Fibroblast of mammary gland (primary cell): ENCODE measurements around the gene MYO1H.
"Not testable (repeated sequence)": the region's sequence is repeated elsewhere in the genome, so short reads cannot be mapped to it uniquely, and the experiment has no call there.

Experiments used
- DNase-seq: peaks from one replicate; pipeline ENCODE4 v3.0.0-alpha.2; 2010; ENCODE audit warnings: low read depth
- H3K4me3 ChIP-seq: 2 replicates; pipeline ENCODE4 v1.5.1; 2011; ENCODE audit warnings: low read depth, mild to moderate bottlenecking, low read length, moderate library complexity; ENCODE audit not compliant: control insufficient read depth
- TF ChIP-seq, protein P1 (sequence below): conservative IDR thresholded peaks from 2 replicates; pipeline ENCODE4 v1.5.1; 2011; ENCODE audit warnings: low read depth, low read length, inconsistent platforms; ENCODE audit not compliant: control insufficient read depth, insufficient read depth

Gene MYO1H

DNA sequence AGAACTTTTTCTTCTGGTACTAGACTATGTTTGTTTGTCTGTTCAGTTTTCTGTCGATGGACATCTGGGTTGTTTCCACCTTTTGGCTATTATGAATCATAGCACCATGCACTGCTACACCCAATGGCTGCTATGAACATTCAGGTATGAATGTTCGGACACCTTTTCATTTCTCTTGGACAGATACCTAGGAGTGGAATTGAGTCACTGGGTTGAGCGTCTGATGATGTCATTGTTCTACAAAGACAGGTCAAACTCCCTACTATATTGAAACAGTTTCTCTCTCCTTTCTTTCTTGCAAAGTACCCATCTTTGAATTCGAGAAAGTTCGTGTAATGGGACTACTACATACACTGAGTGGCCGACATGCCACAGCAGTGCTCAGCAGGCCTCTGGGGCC, 84.7 kb downstream of the MYO1H start:
- DNase-seq, result no peak
- TF ChIP-seq, protein P1, sequence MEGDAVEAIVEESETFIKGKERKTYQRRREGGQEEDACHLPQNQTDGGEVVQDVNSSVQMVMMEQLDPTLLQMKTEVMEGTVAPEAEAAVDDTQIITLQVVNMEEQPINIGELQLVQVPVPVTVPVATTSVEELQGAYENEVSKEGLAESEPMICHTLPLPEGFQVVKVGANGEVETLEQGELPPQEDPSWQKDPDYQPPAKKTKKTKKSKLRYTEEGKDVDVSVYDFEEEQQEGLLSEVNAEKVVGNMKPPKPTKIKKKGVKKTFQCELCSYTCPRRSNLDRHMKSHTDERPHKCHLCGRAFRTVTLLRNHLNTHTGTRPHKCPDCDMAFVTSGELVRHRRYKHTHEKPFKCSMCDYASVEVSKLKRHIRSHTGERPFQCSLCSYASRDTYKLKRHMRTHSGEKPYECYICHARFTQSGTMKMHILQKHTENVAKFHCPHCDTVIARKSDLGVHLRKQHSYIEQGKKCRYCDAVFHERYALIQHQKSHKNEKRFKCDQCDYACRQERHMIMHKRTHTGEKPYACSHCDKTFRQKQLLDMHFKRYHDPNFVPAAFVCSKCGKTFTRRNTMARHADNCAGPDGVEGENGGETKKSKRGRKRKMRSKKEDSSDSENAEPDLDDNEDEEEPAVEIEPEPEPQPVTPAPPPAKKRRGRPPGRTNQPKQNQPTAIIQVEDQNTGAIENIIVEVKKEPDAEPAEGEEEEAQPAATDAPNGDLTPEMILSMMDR, result no peak

DNA sequence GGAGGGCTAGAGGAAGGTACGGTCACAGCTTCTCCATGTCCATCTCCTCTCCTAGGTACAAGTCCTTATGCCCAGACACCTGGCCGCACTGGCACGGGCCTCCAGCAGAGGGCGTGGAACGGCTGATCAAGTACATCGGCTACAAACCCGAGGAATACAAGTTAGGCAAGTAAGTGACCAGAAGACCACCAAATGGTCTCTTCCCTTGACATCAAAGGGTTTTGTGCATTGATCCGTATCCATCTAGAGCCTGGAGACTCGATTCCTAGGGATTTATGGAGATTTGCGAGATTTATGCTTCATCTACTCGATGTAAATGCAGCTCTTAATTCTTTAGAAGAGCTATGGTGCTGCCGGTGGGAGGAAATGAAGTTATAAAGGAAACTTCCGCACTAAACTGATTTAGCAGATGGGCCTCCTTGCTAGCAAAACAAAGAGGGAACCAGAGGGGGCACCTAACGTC, 85.2 kb downstream of the MYO1H start:
- no peak overlapping the region for H3K4me3 ChIP-seq
- peak; percentile 80 for DNase-seq
- TF ChIP-seq, protein P1, result peak; percentile 91

More for the DNA sequence above, 84.7 kb downstream of the MYO1H start:
- no peak overlapping the region for H3K4me3 ChIP-seq

DNA sequence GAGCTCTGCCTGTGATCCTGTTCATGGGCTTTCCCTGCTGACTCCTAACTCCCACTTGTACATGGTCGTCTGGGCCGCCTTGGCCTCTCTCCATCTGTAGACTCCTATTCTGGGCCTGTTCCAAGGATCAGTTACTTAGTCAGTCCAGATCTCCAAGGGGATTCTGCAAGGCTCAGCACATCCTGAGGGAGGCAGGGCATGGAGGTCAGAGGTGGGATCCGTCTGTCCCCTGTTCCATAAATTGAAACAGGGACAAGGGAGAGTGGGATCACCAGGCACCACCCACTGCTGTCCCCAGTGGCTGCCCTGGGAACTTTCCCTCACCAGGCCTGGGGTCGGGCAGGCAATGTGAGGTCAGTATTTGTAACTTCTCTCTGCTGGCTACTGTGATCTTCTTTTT, 85.9 kb downstream of the MYO1H start:
- TF ChIP-seq, protein P1, result peak; percentile 31
- peak; percentile 37 for DNase-seq
- H3K4me3 ChIP-seq, result no peak overlapping the region

DNA sequence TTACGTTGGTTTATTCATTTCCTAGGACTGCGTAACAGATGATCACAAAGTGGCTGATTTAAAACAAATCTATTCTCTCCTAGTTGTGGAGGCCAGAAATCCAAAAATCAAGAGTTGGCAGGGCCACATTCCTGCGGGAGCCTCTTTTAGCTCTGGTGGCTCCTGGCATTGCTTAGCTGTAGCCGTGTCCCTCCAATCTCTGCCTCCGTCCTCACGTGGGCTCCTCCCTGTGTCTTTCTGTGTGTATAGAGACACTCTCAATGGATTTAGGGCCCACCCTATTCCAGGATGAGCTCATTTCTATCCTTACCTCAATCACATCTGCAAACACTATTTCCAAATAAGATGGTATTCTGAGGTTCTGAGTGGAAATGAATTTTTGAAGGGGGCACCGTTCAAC, 86.9 kb downstream of the MYO1H start:
- no peak for DNase-seq
- TF ChIP-seq, protein P1, result no peak
- no peak overlapping the region for H3K4me3 ChIP-seq

DNA sequence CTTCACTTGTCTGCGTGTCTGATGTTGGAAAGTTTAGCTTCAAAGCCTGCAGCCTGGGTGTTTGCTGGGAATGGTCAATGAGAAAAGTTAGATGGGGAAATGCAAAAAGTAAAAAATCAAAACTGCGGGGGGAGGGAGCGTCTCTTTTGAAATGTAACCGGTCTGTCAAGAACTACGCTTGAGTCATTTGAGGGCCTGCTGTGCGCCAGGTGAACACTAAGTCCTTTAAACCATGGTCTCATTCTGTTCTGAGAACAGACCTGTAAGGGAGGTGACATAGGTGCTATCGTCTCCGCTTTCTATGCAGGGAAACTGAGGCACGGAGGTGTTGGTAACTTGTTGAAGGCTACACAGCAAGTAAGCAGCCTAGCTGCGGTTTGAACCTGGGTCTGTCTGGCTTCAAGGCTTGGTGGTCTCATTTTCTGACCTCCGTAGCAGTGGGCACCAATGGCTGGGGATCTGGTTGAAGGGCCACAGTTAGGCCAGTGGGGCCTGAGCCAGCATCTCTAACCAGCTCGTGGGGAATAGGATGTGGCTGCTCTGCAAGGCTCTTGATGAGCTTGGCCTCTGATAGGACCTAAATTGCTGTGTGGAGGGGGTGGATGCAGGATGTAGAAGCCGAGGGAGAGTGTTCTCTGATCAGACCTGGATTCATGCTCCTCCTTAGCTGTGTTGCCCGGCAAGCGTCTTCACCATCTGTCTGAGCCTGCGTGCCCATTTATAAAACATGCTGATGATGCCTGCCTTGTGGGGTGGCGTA, 87.9 kb downstream of the MYO1H start:
- TF ChIP-seq, protein P1, result no peak
- no peak for DNase-seq
- no peak overlapping the region for H3K4me3 ChIP-seq

DNA sequence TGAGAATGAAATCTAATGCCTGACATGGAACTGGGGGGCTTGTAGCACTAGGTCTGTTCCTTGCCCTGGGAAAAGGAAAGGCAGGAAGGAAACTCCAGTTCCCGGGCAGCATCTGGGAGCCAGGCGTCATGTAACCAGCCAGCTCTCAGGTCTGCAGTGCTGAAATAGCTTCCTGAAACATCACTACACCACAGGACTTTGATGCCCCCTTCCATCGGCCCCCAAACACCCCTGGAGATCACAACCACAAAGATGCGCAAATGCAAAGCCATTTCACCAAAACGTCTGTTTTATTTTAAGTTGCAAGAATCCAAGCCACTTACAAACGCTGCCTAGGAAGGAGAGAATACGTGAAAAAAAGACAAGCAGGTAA, 88.5 kb downstream of the MYO1H start:
- no peak for DNase-seq
- H3K4me3 ChIP-seq, result no peak overlapping the region
- TF ChIP-seq, protein P1, result no peak

DNA sequence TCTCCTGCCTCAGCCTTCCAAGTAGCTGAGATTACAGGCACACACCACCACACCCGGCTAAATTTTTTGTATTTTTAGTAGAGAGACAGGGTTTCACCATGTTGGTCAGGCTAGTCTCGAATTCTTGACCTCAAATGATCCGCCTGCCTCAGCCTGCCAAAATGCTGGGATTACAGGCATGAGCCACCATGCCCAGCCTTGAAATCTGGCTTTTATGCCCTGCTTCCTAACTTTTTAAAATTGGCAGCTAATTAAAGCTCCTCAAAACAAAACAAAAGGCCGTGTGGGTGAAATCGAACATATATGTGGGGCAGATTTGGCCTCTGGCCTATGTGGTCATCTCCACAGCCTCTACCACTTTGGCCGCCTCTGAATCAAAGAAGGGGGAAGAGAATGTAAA, 91.5 kb downstream of the MYO1H start:
- TF ChIP-seq, protein P1, result no peak
- no peak for DNase-seq
- no peak overlapping the region for H3K4me3 ChIP-seq

DNA sequence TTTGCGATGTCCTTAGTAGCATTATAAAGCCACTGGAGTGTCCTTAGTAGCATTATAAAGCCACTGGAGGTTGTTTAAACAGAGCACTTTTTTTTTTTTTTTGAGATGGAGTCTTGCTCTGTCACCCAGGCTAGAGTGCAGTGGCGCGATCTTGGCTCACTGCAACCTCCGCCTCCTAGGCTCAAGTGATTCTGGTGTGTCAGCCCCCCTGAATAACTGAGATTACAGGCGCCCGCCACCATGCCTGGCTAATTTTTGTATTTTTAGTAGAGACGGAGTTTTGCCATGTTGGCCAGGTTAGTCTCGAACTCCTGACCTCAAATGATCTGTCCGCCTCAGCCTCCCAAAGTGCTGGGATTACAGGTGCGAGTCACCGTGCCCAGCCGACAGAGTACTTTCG, 92.3 kb downstream of the MYO1H start:
- not testable (repeated sequence) for H3K4me3 ChIP-seq, DNase-seq
